Esophagus (tissue), 2 donors: Measurements from ENCODE around the gene DLGAP1. TPM values are rescaled to one million over a fixed set of nuclear protein-coding genes. Genes with fewer than 3 reads are reported as not detected.
"Not testable (repeated sequence)": the region's sequence is repeated elsewhere in the genome, so short reads cannot be mapped to it uniquely, and the experiment has no call there.

Experiments used
- H3K27ac ChIP-seq, 2 donors: one replicate each; pipeline ENCODE4 v1.5.1; 2013; ENCODE audit warnings: low read depth in 2 of 2, mild to moderate bottlenecking in 2 of 2, inconsistent platforms in 1 of 2, low read length in 1 of 2, moderate library complexity in 1 of 2
- H3K27me3 ChIP-seq, 2 donors: one replicate each; pipeline ENCODE4 v1.6.1; 2013; ENCODE audit warnings: low read length in 2 of 2, control low read depth in 1 of 2, mild to moderate bottlenecking in 1 of 2; ENCODE audit not compliant: insufficient read depth in 2 of 2, control insufficient read depth in 1 of 2
- H3K36me3 ChIP-seq, 2 donors: one replicate each; pipeline ENCODE4 v1.6.1; 2013; ENCODE audit warnings: low read length in 1 of 2; ENCODE audit not compliant: control insufficient read depth in 2 of 2, insufficient read depth in 2 of 2
- H3K4me1 ChIP-seq, 2 donors: one replicate each; pipeline ENCODE4 v1.6.1; 2013; ENCODE audit warnings: low read length in 1 of 2; ENCODE audit not compliant: control insufficient read depth in 2 of 2, insufficient read depth in 2 of 2
- H3K4me3 ChIP-seq, 2 donors: one replicate each; pipeline ENCODE4 v1.5.1; 2013; ENCODE audit warnings: low read length in 2 of 2, mild to moderate bottlenecking in 2 of 2, low read depth in 1 of 2, moderate library complexity in 1 of 2
- H3K9me3 ChIP-seq, 2 donors: one replicate each; pipeline ENCODE4 v1.6.1; 2013; ENCODE audit warnings: mild to moderate bottlenecking in 2 of 2, low read depth in 1 of 2, low read length in 1 of 2, moderate library complexity in 1 of 2; ENCODE audit not compliant: control insufficient read depth in 2 of 2, insufficient read depth in 1 of 2
- WGBS, 2 donors: extraction: QIAGEN DNeasy Blood & Tissue Kit; methylation state at CpG; one replicate each; pipeline ENCODE4 v1.1.7; 2013; 5-methylcytosine and 5-hydroxymethylcytosine counted together
- polyA plus RNA-seq, 2 donors: library from polyadenylated mRNA; stranded (reverse); fragments of 200-250 nt; gene quantifications; one replicate each; pipeline ENCODE4 v1.2.3, GENCODE V29; 2013
- donor health status: healthy with polysubstance abuse.
- donor health status: Bipolar disorder and iron deficiency.

DLGAP1 gene
- polyA plus RNA-seq, 2 donors = 0.47 to 0.59 TPM

- H3K27ac ChIP-seq = no peak overlapping the region
- no peaks in the 10 kb centered on the region for H3K9me3 ChIP-seq
- 21 to 22% methylated on average over 7 of the region's 7 CpGs for WGBS, 2 donors
- no peaks in the 10 kb centered on the region for H3K27me3 ChIP-seq
- H3K36me3 ChIP-seq = no peaks in the 10 kb centered on the region
- no peaks in the 10 kb centered on the region for H3K4me1 ChIP-seq
- no peak overlapping the region for H3K4me3 ChIP-seq
Measured at GRCh38 chr18:3703732-3704176, 751.4 kb downstream of the DLGAP1 start.

- H3K4me3 ChIP-seq, H3K36me3 ChIP-seq, H3K9me3 ChIP-seq, H3K4me1 ChIP-seq, H3K27me3 ChIP-seq: not testable (repeated sequence)
- H3K27ac ChIP-seq = peak overlapping the region in 1 of 2 donors; percentile 13
- WGBS, 2 donors = 59 to 76% methylated on average over 16 of the region's 16 CpGs
Measured at GRCh38 chr18:3699707-3700567, 755.2 kb downstream of the DLGAP1 start.

DNA sequence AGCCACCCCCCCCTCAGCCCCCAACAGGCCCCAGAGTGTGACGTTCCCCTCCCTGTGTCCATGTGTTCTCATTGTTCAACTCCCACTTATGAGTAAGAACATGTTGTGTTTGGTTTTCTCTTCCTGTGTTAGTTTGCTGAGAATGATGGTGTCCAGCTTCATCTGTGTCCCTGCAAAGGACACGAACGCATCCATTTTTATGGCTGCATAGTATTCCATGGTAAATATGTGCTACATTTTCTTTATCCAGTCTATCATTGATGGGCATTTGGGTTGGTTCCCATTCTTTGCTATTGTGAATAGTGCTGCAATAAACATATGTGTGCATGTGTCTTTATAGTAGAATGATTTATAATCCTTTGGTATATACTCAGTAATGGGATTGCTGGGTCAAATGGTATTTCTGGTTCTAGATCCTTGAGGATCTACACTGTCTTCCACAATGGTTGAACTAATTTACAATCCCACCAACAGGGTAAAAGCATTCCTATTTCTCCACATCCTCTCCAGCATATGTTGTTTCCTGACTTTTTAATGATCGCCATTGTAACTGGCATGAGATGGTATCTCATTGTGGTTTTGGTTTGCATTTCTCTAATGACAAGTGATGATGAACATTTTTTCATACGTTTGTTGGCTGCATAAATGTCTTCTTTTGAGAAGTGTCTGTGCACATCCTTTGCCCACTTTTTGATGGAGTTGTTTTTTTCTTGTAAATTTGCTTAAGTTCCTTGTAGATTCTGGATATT is 760.9 kb downstream of the DLGAP1 start:
- H3K4me3 ChIP-seq, H3K4me1 ChIP-seq, H3K27me3 ChIP-seq, H3K36me3 ChIP-seq, H3K27ac ChIP-seq, H3K9me3 ChIP-seq: not testable (repeated sequence)
- 77 to 80% methylated on average over 5 of the region's 5 CpGs for WGBS, 2 donors

GRCh38 chr18:3693410-3693809 is 761.7 kb downstream of the DLGAP1 start:
- H3K4me1 ChIP-seq = no peaks in the 10 kb centered on the region
- no peaks in the 10 kb centered on the region for H3K36me3 ChIP-seq
- no peaks in the 10 kb centered on the region for H3K27me3 ChIP-seq
- no peak overlapping the region for H3K27ac ChIP-seq
- H3K9me3 ChIP-seq = no peaks in the 10 kb centered on the region
- WGBS, 2 donors = 42 to 44% methylated on average over 2 of the region's 2 CpGs
- H3K4me3 ChIP-seq = no peak overlapping the region

DNA sequence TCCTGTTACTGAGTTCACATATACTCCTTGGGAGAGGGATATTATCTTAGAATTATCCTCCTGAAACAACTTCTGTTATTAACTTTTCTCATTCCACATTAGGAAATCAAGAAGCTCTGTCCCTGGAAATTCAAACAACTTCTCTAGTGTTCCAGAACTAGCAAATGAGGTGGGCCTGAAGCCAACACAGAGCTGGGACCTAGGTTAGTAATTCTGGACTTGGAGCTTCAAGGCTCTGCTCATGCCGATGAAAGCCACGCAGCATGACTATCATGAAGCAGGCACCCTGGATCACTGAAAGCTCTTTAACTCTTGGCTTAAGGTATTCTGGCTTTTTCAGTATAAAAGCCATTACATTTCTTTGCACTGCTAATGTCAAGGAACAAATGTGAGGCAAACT is 762.4 kb downstream of the DLGAP1 start:
- 87 to 90% methylated on average over 2 of the region's 2 CpGs for WGBS, 2 donors
- H3K4me1 ChIP-seq = no peaks in the 10 kb centered on the region
- no peaks in the 10 kb centered on the region for H3K36me3 ChIP-seq
- H3K27ac ChIP-seq = no peak overlapping the region
- H3K9me3 ChIP-seq = no peaks in the 10 kb centered on the region
- H3K4me3 ChIP-seq = no peak overlapping the region
- H3K27me3 ChIP-seq = no peaks in the 10 kb centered on the region

DNA sequence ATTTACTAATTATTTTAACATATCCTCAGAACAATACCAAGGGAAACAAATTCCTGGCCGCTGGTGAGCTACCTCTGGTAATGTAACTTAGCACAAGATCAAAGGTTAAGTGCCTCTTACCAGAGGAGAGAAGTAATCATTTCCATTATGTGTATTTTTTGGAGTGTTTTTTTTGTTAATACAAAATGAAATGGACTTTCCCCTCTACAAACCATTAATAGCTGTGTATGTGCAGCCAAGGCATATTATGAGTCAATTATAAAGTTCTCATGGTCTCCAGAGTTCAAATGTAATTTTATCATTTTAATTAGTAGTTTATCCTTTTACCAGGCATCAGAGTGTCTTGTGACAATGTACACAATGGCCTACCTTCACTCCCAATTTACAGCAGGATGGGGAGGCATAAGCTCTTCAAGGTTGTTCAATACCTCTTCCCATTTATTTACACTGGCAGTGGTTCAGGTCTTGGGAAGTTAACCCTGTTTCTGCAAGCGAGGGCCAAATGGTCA is 762.9 kb downstream of the DLGAP1 start:
- no peaks in the 10 kb centered on the region for H3K9me3 ChIP-seq
- H3K4me3 ChIP-seq = no peak overlapping the region
- no peak overlapping the region for H3K27ac ChIP-seq
- 59 to 70% methylated on average over 2 of the region's 2 CpGs for WGBS, 2 donors
- no peaks in the 10 kb centered on the region for H3K27me3 ChIP-seq
- no peaks in the 10 kb centered on the region for H3K36me3 ChIP-seq
- H3K4me1 ChIP-seq = no peaks in the 10 kb centered on the region

- Histone ChIP-seq H3K4me3 (no peak overlapping the region), H3K27ac (no peak overlapping the region), H3K27me3 (no peaks in the 10 kb centered on the region), H3K9me3 (peaks cover 0 to 2% of the 10 kb centered on the region in 2 donors), H3K4me1 (no peaks in the 10 kb centered on the region), H3K36me3 (no peaks in the 10 kb centered on the region)
- WGBS, 2 donors = 87 to 89% methylated on average over 3 of the region's 3 CpGs
Measured at GRCh38 chr18:3691705-3692104, 763.4 kb downstream of the DLGAP1 start.

DNA sequence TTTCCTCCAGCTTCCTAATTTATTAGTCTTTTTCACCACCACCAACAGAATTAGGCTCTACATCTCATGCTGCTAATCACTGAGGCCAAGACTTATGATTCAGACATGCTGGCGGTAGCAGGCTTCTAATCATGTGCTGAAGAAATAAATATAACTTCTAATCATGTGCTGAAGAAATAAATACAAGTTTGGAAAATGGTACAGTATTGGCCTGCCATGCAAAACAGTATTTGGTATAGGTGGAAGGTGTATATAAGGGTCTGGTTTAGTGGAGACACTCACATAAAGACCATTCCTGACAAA is 764.4 kb downstream of the DLGAP1 start:
- Histone ChIP-seq H3K4me1 (no peaks in the 10 kb centered on the region), H3K9me3 (peaks cover 0 to 2% of the 10 kb centered on the region in 2 donors), H3K27me3 (no peaks in the 10 kb centered on the region), H3K27ac (no peak overlapping the region), H3K4me3 (no peak overlapping the region), H3K36me3 (no peaks in the 10 kb centered on the region)
- 87 to 89% methylated on average over 1 of the region's 1 CpG for WGBS, 2 donors

DNA sequence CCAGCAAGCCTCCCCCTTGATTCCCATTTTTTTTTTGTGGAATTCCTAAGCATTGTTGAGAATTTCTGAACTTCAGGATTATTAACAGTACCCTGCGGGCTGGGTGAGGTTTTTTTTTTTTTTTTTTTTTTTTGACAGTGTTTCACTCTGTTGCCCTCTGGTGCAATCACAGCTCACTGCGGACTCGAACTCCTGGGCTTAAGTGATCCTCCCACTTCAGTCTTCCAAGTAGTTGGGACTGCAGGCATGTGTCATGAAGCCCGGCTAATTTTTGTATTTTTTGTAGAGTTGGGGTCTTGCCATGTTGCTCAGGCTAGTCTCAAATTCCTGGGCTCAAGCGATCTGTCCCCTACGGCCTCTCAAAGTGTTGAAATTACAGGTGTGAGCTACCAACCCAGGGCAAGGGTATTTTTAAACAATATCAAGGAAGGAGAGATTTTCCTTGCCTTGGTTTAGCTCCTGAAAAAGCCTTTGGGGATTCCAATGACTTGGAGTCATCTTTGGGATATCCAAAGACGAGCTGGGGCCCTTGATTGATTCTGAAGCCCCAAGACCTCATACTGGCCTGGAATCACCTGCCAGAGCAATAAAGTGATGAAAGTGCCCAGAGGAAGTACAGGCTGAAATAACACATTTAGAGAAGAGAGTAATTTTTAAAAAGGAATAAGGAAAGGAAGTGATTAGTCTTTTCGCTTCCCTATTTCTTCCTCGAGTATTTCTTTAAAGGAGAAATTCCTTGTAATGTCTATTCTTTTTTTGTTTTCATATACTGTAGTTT is 764.9 kb downstream of the DLGAP1 start:
- Histone ChIP-seq H3K27me3 (no peaks in the 10 kb centered on the region), H3K9me3 (peaks cover 0 to 2% of the 10 kb centered on the region in 2 donors), H3K36me3 (no peaks in the 10 kb centered on the region), H3K4me3 (no peak overlapping the region), H3K27ac (no peak overlapping the region), H3K4me1 (no peaks in the 10 kb centered on the region)
- WGBS, 2 donors = 79 to 81% methylated on average over 9 of the region's 9 CpGs
